HG02973 (cell line): Measurements from ENCODE around the gene PRKCE.

Source experiments
- ATAC-seq: cut with Tn5 transposase; IDR thresholded peaks from one replicate; pipeline ENCODE4 v1.9.1; 2021; ENCODE audit warnings: moderate library complexity; ENCODE audit not compliant: unreplicated experiment

Gene PRKCE

DNA sequence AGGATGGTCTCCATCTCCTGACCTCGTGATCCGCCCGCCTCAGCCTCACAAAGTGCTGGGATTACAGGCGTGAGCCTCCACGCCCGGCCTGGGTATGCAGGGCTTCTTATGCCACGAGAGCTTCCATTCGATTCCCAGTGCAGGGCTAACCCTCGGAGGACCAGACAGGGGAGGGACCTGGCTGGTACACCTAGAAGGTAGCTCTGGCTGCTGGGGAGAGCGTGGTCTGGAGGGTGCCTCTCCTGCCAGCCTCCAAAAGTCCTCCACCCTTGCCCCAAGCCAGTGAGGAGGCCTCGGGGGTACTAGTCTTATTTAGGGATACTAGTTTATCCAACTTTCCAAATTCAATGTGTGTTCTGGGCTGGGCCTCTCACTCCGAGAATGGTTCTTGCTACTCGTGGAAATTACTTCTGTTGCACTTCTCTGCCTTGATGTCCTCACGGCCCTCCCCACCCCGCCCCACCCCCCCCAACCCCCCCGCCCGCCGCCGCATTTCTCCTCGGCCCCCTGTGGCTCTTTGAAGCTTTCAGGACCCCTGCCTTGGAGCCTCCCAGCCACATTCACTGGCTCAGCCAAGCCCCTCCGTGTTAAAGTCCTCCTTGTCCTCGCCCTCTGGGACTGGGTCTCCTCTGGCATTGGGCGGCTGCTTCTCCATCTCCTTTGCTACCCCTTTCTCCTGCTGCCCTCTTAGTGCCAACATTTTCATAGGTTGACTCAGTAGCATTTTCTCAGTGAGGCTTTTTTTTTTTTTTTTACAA is 502.7 kb downstream of the PRKCE start:
- no peak for ATAC-seq

DNA sequence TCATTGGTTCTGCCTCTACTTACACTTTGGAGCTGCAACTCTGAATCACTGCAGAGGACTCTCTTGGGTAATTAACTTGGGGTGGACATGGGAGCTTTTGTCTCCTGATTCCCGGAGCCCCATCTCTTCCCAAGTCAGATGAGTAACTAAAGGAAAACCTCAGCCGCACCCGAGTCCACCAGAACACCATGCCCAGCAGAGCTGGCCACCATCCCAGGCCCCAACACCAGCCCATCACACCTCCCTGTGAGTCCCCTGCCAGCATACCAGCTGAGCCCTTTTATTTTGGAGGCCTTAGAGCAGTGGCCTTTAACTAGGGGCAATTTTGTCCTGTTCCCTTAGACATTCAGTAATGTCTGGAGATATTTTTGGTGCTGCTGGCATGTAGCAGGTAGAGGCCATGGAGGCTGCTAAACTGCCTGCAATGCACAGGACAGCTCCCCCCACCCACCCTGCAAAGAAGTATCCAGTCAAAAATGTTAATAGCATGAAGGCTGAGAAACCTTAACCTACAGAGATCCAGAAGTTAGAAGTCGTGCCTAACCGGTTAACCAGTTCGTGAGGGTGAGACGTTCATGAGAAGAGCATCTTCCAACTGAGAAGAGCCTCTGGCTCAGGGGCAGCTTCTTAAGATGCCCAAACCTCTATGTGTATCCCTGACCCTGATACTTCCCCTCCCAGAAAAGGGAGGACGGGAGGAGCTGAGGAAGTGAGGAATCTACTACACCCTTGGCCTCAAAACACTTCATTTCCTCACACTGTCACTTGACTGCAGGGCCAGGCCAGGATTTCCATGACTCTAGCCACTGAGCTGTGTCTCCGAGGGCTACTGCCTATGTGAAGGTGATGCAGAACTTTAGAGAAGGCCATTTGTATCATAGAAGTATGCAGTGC is 505.8 kb downstream of the PRKCE start:
- no peak for ATAC-seq

DNA sequence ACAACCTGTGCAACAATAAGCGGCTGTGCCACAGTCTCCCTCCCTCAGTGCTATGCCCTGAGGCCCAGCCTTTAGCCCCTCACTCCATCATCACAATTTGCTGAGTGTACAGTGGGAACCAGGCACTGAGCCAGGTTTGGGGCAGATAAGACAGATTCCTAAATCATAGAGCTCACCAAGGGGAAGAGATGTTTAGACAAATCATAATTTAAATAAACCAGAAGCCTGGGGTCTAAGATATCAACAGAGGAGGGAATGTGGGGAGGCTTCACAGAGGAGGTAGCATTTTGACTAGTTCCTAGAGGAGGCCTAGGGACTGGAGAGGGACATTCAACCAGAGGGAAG is 506.5 kb downstream of the PRKCE start:
- ATAC-seq = no peak

DNA sequence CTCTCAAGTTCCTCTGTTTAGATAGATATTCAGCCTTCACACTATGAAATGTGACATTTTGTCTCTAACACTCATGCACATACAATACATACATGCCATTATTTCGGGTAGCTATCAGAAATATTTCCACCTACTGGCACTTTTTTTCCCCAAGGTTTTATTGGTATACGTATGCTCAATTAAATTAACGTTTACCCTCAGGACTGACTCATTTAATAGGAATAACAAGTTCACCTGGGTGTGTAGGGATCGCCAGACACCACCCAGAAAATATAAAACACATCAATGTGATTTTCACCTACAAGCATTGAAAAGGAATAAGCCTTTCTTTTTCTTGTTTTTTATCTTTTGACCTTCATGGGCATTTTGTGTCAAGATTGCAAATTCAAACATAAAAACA is 507.2 kb downstream of the PRKCE start:
- ATAC-seq = no peak

DNA sequence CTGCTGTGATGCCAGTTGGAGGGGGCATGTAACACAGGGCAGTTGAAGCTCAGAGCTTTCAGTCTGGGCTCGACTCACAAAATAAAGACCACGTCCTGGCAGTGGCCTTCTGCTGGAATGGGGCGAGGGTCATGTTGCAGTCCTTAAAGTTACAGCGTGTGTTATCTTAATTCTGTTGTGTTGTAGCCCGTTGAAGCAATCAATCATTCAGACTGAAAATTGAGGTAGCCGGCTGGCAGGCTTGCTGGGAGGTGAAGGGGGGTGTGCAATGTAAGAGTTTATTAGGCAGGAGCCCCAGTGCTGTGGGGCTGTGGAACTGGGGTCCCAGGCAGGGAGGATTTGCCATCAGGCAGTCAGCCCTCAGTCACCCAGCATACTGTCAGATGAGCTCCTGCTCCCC is 508.9 kb downstream of the PRKCE start:
- no peak for ATAC-seq

DNA sequence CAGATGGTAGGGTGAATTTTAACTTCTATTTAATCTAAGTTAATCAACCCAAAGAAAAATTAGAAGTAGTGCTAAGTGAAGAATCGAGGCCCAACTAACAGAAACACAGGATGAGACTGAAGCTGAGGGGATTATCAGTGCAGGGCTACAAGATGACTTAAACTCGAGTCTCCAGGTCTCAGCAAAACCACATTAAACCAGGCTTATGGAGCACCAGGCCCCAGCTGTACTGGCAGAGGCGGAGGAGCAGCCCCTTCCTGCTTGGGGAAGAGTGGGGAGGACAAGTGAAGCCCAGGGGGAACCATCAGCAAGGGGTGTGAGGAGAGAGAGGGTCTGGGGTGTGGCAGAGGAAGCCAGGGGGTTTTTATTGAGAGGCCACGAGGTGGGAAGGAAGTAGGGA is 509.8 kb downstream of the PRKCE start:
- ATAC-seq = no peak

DNA sequence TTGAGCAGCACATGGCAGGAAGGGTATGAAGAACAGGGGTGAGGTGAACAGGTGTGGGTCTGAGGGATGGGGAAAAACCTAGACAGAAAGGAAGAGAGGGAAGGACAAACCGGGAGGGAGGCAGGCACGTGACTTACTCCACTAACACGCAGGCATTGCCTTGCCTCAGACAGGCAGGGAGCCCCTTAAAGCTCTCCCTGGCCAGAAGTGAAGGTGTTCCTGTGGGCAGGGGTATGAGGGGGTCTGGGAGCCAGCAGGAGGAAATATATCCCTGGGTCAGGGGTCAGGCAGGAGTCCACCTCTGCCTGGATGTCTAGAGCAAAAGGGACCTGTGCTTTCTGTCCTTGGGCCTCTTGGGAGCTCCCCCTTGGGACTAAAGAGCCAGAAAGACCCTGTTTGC is 510.4 kb downstream of the PRKCE start:
- ATAC-seq = no peak

DNA sequence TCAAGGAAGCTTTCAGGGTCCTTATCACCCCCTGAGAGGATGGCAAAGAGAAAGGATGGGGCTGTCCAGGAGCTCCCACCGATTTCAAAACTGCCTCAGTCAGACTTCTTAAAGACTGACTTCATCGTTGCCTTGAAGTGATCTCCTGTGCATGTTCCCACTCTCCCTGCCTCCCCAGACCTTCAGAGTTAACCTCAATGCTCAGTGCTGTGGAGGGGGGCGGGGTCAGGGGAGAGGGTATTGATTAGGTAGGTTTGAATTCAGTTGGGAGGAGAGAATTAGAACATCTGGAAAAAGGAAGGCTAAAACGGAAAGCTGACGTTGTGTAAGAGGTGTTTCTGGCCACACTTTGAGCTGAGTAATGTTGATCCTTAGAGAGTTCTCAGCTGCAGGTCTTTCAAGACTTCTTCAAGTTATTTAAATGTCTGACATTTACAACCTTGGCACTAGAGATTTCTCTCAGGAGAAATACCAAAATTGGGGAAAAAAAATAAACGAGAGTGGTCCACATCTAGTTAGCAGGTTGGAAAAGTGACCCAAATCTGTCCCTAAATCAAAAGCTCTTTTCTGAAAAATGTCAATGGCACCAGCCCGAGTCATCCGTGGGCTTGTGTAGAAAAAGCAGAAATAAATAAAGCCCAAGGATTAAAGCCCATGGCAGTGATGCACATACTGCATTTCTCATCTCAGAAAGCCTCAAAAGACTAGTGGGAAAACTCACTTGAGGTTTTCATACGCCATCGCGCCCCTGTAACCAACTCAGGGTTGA is 511.0 kb downstream of the PRKCE start:
- no peak for ATAC-seq

DNA sequence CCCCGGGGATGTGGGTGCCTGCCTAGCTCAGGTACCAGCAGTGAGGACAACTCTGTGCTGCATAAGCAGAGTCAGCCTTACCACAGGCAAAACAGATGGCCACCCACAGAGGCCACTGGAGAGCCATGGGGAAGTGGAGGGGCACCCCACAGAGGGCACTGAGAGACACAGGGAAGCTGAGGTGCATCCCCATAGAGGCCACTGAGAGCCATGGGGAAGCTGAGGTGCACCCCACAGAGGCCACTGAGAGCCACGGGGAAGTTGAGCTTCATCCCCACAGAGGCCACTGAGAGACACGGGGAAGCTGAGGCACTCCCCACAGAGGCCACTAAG is 511.6 kb downstream of the PRKCE start:
- no peak for ATAC-seq

DNA sequence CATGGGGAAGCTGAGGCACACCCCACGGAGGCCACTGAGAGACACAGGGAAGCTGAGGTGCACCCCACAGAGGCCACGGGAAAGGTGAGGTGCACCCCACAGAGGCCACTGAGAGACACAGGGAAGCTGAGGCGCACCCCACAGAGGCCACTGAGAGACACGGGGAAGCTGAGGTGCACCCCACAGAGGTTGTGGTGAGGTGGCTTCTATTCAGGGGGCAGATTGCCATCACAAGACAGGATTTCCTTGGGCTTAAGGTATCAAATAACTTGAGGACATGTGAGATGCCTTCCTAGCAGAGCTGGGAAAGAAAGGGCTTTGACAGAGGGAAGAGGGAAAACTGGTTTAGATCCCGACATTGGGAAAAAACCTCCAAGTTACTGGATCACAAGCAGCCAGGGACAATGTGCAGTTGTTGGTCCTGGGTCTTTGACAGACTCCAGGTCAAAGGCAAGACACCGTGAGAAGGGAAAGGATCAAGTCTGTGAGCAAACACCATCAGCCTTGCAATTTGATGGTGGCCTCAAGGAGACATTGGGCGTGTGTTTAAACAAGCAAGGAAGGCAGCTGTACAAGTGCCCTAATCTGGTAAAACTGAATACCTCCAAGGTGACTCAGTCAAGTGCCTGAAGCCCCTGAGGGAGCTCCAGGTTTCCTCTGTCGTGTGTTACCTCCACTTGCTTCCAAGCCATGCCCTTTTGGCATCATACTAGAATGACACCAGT is 512.5 kb downstream of the PRKCE start:
- ATAC-seq = no peak

DNA sequence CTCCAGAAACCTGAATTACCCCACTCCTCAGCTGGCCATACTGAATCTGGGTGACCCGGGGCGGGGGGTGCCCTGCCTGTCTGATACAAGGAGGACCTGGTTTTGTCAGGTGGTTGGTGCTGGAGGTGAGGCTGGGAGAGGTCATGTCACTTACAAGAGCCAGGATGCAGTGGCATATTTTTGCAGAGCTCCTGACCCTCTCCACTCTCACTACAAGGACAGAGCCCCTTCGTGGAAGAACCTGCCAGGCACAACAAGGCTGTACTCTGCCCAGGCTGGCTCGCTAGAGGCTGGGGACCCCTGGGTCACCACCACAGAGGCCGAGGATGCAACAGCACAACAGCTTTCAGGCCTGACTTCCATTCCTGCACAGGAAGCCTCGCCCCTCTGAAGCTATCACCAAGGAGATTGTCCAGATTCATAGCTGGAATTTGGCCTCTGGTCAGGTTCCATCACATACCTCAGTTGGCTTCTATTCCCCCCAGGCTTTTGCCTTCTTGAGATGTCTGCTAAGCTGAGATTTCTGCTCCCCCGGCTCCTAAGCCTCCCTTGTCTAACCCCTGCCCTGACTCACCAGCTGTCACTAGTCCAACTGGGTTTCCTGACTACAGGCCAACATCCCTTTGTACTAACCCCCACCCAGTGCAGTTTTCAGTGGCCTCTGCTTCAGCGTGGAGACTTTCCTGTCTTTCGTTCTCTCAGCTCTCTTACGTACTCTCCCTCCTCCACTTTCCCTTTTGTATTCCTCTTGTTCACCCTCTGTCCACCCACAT is 513.2 kb downstream of the PRKCE start:
- no peak for ATAC-seq

DNA sequence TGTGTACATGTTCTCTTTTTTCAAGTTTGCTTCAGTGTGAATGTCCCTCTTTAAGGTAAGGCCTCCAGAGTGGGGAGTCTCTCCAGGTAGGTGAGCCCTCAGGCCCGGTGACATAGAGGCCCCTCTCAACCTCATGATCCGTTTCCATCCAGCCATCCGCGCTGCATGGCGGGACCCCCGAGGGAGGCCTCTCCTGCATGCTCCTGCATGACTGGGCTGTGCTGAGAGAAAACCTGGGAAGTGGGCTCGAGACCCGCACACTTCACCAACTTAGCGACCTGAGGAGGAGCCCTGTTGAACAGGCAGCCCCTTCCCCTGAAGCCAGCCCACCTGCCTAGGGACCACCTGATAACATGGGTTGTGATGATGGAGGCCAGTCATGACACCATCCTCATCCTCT is 514.4 kb downstream of the PRKCE start:
- ATAC-seq = no peak

DNA sequence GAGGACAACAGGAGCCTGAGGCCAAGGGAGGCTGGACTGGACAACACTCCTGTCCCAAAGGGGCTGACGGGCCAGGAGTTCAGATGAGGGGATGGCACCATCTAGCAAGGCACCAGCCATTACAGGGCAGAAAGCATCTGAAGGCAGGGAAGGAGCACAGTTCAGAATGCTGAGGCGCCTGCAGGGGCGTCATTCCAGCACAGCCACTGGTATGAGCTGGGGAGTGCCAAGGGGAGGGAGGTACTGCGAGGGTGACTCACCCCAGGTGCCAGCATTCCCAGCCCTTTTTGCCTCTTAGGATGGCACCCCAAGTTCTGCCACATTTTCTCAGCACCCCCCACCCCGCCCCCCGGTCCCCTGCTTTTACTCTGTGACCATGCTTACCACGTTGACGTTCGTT is 515.9 kb downstream of the PRKCE start:
- no peak for ATAC-seq

DNA sequence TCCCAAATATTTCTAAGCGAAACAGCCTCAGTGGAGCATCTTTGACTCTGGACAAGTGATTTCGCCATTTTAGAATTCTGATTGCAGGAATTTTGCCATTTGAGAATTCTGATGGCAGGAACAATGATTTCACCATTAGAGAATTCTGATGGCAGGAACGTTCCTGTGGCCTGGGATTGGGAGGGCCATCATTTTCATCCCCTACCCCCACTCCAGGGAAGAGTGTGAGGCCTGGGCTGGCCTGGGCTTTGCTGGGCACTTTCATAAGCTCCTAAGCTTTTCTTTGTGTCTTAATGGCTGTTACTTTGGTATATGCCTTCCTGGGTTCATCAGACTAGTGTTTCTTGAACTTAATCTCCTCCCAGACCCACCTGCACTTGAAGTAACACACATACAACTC is 516.4 kb downstream of the PRKCE start:
- ATAC-seq = no peak

DNA sequence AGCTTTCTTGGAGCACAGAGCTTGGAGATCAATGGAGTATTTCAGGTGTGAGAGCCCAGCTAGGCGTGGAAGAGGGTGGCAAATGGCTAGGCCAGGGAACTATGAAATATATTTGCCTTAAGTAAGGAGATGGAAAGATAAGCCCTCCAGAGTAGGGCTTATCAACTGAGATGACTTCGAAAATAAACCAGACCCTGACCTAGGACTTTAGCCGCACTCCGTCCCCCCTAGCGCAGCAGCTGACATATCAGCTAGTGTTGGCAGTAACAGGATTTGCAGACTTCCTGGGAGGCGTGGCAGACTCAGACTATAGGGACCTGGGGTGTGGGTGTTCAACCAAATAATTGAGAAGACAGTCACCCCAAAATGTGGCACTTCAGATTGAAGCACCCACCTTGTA is 518.0 kb downstream of the PRKCE start:
- ATAC-seq = no peak

DNA sequence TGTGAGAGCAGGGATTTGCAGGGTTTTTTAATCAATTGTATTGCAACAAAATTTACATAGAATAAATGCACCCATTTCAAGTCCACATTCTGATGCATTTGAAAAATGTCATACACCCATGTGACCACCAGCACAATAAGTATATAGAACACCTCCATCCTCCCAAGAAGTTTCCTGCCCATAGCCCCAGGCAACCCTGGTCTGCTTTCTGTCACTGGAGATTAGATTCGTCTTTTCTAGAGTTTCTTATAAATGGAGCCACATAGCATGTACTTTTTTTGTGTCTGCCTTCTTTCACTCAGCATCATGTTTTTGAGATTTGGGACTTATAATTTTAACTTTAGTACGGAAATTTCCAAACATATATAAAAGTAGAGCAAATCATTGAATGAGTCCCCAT is 518.6 kb downstream of the PRKCE start:
- no peak for ATAC-seq

DNA sequence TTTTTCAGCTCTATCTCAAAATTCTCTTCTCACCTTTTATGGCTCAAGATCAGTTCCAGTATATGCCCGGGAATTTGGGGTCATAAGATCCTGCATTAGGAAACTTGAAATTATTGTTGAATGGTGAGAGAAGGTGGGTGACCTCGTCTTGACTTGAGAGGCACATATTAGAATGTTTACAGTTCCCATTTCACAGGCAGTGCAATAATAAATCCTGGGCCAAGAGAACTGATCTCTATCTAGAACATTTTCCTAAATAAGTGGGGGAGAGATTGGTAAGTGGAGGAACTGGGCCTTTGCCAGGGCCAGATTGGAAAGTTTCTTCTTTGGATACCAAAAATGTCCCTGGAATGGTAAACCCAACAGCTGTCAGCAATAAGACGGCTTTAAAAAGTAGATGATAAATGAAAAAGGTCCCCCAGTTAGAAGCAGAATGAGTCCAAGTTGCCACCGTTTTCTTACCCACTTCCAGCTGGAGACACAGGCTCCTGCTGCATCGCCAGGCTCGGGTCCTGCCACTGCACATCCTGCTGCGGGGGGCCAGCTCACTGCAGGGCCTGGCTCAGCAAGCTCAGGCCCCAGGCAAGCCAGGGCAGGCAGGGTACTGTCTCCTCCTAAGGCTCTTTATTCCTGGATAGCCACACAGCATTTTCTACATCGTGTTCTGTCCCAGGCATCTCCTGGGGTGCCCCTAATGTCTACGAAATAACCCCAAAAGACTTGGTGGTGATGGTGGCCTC is 519.3 kb downstream of the PRKCE start:
- ATAC-seq = no peak

DNA sequence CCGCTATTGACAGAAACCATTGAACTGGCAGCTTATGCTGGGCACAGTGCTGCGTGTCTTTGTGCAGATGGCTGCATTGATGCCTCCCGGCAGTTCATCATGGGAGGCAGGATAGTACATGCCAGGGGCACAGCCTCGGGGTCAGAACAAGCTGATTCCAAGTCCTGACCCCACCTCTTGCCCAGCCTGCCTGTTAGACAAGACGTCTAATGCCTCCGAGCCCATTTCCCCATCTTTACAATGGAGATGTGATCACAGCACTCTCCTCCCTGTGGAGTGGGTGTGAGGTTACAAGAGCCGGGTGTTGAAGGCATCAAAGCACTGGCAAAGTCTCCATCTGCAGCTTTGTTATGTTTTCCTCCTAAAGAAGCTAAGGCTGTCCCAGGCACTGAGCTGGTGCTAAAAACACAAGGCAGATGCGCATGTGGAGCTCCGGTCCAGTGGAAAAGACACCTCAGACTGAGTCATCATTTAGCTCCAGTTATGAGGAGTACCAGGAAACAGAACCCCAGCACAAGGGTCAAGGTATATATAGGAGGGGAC is 520.0 kb downstream of the PRKCE start:
- ATAC-seq = no peak

DNA sequence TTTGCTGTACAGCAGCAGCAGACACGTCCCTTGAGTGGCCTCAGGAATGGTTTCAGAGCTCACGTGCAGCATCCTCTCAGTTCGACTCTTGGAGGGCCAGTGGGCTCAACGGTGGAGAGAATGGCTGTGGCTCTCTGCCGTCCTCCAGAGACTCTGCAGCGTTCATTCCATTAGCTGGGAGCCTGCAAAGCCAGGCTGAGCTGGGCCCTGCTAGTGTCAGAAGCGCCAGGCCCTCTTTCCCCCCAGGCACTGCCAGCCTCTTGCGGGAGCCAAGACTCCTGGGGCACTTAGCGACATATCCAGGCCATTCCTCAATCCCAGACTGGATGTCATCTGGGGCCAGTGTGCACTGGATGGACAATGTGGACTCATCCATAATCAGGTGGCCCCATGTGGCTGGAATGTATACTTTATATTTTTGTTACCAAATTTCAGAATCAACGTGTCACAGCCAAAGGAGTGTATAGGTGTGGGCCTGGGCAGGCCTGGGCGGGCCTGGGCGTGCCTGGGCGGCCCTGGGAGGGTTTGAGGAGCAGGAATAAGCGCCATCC is 520.6 kb downstream of the PRKCE start:
- no peak for ATAC-seq
